GM12874 (cell line): ENCODE data around the gene GP9.

ENCODE experiments used
- TF ChIP-seq, protein P1 (sequence below): IDR thresholded peaks from 2 replicates; pipeline ENCODE4 v1.5.1; 2011; ENCODE audit warnings: low read depth, mild to moderate bottlenecking, control low read depth, low read length, moderate library complexity; ENCODE audit not compliant: insufficient read depth

Gene GP9

DNA sequence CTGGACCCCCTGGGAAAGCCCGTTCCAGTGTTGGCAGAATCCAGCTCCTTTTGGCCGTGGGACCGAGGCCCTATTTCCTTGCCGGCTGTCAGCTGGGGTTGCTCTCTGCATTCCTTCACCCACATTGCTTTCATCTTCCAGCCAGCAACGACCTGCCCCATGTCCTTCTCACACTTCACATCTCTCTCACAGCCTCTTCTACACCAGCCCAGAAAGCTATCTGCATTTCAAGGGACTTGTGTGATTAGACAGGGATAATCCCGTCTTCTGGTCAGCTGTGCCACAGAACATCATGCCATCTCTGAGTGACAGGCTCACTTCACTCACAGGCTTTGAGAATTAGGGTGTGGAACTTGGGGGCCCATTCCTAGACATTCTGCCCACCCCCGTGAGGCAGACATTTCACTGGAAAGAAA lies 43.1 kb upstream of the GP9 start:
- TF ChIP-seq, protein P1, sequence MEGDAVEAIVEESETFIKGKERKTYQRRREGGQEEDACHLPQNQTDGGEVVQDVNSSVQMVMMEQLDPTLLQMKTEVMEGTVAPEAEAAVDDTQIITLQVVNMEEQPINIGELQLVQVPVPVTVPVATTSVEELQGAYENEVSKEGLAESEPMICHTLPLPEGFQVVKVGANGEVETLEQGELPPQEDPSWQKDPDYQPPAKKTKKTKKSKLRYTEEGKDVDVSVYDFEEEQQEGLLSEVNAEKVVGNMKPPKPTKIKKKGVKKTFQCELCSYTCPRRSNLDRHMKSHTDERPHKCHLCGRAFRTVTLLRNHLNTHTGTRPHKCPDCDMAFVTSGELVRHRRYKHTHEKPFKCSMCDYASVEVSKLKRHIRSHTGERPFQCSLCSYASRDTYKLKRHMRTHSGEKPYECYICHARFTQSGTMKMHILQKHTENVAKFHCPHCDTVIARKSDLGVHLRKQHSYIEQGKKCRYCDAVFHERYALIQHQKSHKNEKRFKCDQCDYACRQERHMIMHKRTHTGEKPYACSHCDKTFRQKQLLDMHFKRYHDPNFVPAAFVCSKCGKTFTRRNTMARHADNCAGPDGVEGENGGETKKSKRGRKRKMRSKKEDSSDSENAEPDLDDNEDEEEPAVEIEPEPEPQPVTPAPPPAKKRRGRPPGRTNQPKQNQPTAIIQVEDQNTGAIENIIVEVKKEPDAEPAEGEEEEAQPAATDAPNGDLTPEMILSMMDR = no peak

DNA sequence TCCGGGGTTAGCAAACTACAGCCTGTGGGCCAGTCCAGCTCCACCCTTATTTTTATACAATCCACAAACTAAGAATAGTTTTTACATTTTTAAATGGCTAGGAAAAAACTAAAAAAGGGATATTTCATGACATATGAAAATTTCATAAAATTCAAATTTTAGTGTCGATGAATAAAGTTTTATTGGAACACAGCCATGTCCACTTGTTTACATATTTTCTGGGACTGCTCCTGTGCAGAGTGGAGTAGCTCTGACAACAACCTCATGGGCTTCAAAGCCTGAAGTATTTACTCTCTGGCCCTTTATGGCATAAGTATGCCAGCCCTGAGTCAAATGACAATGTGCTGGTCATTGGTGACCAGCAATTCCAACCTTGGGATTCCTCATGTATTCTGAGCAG lies 42.3 kb upstream of the GP9 start:
- TF ChIP-seq, protein P1 = no peak

DNA sequence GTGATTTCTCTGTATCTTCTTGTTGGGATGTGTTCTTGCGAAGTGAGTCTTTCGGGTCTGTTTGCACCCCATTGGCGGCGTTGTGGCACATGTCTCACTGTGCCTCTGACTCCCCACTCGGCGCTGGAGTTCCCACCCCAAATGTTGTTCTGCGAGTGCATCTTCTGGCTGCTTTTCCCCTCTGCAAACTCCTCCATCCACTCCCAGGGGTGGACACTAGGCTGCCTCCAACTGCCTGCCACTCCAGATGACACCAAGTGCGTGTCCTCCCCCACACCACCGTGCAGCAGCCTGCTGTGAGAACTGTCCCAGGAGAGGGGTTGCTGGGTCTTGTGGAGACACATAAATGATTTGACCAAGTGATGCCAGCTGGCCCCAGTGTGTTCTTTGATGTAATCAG lies 41.8 kb upstream of the GP9 start:
- TF ChIP-seq, protein P1 = no peak

DNA sequence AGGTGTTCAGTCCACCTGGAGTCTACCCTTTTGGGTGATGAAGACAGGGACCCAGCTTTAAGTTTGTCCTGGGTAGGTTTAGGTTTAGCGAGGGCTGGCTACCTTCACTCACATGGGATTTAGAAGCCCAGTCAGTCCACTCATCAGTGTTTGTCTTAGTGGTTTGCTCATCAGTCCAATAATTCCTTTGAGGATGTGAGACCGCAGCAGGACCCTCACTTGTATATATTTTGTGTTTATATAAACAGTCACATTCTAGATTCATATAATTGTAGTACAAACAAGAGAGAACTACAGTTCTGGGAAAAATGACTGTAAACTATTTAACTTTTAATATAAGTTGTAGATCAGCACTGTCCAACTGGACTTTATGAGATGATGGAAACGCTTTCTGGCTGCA lies 41.3 kb upstream of the GP9 start:
- TF ChIP-seq, protein P1 = no peak

DNA sequence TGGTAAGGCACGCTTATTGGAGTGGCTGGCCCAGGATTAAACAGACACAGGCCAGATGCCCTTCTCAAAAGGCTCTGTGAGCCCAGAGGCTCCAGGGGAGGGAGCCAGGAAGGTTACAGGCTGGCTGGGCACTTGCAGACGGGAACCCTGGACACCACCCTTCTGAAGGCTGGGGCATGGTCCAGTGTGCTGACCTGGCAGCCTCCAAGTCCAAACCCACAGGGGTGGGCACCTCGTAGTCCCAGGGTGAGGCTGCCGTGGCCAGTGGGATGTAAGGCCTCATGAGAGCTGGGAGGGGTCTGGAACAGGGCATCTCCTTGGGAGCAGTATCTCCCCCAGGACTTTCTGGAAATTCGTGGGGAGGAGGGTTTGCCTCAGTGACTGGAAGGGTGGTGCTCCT lies 39.9 kb upstream of the GP9 start:
- TF ChIP-seq, protein P1 = no peak

DNA sequence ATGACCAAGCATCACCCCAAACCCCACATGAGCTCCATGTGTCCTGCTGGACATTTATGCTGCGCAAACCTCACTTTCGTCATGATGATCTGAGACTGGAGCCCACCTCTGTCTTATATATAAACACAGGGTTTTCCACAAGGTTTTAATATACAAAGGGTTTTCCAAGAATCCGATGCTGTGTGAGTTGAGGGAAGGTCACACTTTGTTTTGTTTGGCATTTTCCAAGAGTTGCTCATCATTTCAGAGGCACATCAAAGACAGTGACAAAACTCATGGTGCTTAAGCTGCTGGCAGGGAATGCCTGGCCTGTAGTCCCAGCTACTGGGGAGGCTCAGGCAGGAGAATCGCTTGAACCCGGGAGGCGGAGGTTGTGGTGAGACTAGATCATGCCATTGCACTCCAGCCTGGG lies 39.4 kb upstream of the GP9 start:
- TF ChIP-seq, protein P1 = no peak

DNA sequence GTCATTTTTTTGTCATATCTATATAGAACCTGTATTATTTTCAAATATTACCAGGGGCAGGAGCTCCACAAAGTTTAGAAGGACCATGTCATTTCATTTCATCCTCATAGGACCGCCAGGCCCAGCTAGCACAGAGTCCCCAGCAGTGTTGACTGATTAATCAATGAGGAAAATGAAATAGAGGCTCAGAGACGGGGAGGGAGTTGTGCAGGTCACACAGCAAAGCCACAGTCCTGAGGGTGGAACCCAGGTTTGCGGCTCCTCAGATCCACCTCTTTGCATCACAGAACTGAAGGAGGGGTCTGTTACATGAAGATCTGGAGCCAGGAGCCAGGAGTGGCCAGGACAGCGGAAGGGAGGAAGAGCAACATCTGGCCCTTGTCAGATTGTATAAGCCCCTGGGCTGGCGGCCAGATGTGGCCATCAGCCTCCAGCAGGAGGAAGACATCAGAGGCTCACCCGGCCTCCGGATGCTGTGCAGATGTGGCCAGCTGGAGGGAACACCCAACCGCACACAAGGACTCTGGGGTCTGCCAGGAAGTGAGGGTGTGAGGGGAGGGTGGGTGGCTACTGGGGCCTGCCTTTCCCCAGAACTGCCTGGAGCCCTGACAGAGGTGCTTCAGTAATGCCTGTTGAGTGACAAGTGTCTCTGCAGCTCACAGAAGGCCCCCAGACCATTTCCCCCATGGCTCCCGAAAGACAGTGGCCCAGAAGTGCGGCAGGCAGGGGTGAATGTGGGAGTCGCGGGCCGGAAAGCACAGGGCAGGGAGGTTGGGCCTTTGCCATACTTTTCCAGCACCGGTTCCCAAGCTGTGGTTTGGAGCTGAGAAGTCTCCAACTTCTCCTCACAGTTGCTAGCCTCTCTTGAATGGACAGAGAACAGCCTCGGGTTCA lies 38.2 kb upstream of the GP9 start:
- TF ChIP-seq, protein P1 = no peak

DNA sequence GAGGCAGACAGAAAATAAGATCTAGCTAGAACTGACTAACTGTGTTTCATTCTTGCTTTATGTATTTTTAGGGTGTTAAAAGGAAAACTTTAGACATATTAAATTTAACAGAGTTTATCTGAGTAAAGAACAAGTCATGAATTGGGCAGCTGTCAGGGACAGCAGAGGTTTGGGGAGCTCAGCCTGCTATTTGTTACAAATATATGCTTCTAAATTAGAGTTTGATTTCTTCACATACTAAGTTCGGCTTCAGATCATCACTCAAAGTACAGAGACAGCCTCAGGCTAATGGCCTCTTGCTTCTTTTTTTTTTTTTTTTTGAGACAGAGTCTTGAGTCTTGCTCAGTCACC lies 37.6 kb upstream of the GP9 start:
- TF ChIP-seq, protein P1 = no peak
